AG09319 (cell line): ENCODE data around the gene DHX35.
A peak's percentile ranks its signal among the peaks of the same experiment; 100 is the strongest.

Experiments used
- DNase-seq: peaks from one replicate; pipeline ENCODE4 v3.0.0-alpha.2; 2010; ENCODE audit warnings: low read depth; ENCODE audit errors: extremely low read depth
- TF ChIP-seq, protein P1 (sequence below): IDR thresholded peaks from 2 replicates; pipeline ENCODE4 v1.5.1; 2011; ENCODE audit warnings: low read depth, mild to moderate bottlenecking, inconsistent platforms, low read length, moderate library complexity

DHX35 gene

DNA sequence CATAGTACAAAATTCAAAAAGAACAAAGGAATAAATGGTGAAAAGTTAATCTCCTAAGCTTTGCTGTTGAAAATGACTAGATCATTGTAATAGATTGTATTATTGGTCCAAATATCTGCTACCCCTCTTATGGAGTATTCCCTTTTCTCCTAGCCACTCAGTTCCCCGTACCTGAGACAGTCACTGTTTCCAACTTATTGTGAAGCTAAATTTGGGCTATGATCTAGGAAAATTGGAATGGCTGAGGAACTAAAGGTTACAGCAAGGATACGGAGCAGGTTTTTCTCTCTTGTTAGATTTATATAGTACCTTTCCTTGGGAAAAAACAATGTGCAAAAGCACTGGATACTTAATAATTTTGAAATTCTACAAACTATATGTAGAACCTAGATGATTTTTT, 17.3 kb downstream of the DHX35 start:
- TF ChIP-seq, protein P1, sequence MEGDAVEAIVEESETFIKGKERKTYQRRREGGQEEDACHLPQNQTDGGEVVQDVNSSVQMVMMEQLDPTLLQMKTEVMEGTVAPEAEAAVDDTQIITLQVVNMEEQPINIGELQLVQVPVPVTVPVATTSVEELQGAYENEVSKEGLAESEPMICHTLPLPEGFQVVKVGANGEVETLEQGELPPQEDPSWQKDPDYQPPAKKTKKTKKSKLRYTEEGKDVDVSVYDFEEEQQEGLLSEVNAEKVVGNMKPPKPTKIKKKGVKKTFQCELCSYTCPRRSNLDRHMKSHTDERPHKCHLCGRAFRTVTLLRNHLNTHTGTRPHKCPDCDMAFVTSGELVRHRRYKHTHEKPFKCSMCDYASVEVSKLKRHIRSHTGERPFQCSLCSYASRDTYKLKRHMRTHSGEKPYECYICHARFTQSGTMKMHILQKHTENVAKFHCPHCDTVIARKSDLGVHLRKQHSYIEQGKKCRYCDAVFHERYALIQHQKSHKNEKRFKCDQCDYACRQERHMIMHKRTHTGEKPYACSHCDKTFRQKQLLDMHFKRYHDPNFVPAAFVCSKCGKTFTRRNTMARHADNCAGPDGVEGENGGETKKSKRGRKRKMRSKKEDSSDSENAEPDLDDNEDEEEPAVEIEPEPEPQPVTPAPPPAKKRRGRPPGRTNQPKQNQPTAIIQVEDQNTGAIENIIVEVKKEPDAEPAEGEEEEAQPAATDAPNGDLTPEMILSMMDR: no peak
- no peak for DNase-seq

DNA sequence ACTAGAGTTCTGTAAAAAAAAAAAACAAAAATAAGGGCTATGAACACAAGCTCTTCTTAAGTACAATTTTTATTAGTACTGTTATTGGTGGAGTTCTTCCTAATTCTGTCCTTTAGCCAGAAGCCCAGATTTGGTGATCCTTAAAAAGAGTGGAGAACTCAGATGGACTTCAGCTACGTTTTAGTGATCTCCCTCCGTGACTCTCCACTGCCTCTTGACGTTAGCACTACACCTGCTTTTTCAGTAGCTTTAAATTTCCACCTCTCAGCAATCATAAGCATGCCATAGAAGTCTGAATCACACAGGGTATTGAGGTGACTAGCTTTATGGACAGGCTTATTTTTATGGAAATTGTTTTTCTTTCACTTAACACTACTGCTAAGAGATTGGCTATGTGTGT, 17.7 kb downstream of the DHX35 start:
- TF ChIP-seq, protein P1: no peak
- DNase-seq: no peak

DNA sequence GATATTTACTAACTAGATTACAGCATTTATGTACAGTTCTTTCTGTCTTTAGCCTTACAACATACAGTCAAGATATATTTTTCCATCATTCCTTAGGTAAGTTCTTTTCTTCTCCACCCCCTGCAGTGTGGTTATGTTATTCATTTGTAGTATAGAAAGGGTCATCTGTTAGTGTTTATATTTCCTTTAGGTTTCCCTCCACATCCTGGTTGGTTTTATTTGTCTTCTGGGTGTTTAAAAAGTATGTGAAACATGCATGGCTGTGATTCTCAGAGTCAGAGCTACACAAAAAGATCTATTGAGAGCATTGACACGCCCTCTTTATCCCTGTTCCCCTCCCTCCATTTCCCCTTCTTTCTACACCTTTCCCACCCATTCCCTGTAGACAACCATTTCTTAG, 20.1 kb downstream of the DHX35 start:
- TF ChIP-seq, protein P1: no peak
- DNase-seq: no peak

DNA sequence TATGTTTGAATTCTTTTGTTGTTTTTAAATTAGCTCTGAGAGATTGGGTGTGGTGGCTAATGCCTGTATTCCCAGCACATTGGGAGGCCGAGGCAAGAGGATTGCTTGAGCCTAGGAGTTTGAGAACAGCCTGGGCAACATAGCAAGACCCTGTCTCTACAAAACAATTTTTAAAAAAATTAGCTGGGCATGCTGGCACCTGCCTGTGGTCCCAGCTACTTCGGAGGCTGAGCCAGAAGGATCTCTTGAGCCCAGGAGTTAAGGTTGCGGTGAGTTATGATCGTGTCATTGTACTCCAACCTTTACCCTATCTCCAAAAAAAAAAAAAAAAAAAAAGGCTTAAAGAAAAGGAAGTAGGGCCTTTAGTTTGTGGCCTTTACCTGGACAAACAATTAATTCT, 22.9 kb downstream of the DHX35 start:
- TF ChIP-seq, protein P1: no peak

DNA sequence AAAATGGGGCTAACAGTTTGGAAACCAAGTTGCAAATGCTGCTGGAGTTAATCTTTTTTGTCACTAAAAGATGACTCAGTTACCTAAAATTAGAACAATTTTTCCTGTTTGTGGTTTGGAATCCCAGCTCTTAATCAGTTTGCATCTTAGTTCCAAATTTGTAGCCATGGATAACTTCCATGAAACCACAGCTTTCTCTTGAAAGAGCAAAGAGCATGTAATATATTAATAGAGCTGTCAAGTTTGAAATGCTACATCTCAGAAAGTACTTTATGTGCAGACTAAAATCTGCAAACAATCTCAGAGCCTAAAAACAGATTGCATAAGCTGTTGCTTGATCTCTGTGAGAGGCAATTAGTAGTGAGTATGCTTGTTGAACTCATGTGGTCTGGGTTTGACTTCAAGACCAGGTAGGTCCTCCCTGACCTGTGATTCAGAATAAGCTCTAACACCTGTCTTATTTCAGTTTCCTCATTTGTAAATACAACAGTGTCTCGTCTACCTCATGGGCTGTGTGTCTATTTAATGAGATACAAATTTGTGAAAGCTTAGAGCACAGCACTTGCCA, 23.5 kb downstream of the DHX35 start:
- DNase-seq: peak; percentile 71
- TF ChIP-seq, protein P1: no peak

More for the DNA sequence above, 22.9 kb downstream of the DHX35 start:
- DNase-seq: no peak

DNA sequence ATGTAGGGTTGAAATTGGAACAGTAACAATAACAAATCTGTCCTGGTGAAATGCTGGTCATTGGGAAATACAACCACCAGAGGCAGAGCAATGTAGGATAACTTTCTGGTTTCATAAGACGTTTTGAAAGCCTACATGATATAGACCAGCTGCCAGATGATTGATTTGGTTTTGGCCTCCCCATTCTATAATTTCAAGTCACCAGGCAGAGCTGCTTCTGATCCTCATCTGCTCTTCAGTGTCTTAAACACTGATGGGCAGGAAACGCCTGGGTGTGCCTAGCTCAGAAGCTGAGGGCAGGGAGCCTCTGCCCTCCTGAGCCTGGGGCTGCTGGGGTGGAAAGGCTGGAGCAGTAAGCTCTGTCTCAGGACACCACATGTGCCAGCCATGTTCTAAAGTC, 24.5 kb downstream of the DHX35 start:
- TF ChIP-seq, protein P1: no peak
- no peak for DNase-seq

DNA sequence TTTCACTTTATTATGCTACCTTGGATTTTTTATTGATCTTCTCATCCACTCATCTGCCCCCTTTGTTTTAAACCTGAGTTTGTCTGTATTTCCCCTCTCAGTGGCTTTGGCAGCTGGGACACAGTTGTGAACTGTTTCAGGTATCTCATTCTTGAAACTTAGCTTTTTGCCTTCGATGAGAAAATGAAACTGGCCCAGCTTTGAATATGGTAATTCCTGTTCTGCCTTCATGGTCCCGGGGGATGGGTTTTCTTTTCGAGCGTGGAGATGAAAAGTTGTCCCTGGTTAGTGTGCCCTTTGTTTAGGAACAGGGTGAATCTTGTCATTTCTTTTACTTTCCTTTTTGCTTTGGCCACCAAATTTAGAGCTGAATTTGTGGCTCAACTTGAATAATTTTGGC, 25.6 kb downstream of the DHX35 start:
- no peak for DNase-seq
- TF ChIP-seq, protein P1: no peak
